Cardiac muscle cell (in vitro differentiated cells and primary cell): Measurements from ENCODE around the gene TICAM2. TPM values are rescaled to one million over a fixed set of nuclear protein-coding genes. Genes with fewer than 3 reads are reported as not detected.
A peak's percentile ranks its signal among the peaks of the same experiment; 100 is the strongest.

Experiments used
- DNase-seq, 2 donors: peaks; one replicate each; pipeline versions ENCODE4 v3.0.0 to v3.0.0-alpha.2; 2010 to 2017; ENCODE audit warnings: low read depth in 1 of 2, low spot score in 1 of 2
- H3K27ac ChIP-seq: fragments of 200-600 bp; sonication (generic); 2 replicates; pipeline ENCODE4 v1.5.1; 2016
- H3K27me3 ChIP-seq: fragments of 200-600 bp; sonication (generic); 2 replicates; pipeline ENCODE4 v1.6.0; 2016; ENCODE audit warnings: control low read depth
- H3K36me3 ChIP-seq: fragments of 200-600 bp; sonication (generic); 2 replicates; pipeline ENCODE4 v1.5.1; 2016; ENCODE audit warnings: control low read depth
- H3K4me1 ChIP-seq: fragments of 200-600 bp; sonication (generic); 2 replicates; pipeline ENCODE4 v1.8.1; 2017; ENCODE audit warnings: low read depth, mild to moderate bottlenecking, mixed run types
- H3K4me3 ChIP-seq: fragments of 200-600 bp; sonication (generic); 2 replicates; pipeline ENCODE4 v1.5.1; 2016; ENCODE audit warnings: mild to moderate bottlenecking
- H3K9me3 ChIP-seq: fragments of 200-600 bp; sonication (generic); 2 replicates; pipeline ENCODE4 v1.5.1; 2017; ENCODE audit warnings: low read depth, mild to moderate bottlenecking, control low read depth
- CTCF ChIP-seq: IDR thresholded peaks from 2 replicates; pipeline ENCODE4 v1.5.1; 2012; ENCODE audit warnings: low read depth, mild to moderate bottlenecking, low read length
- polyA plus RNA-seq: library from polyadenylated mRNA; unstranded; fragments of >200 nt; fragmentation: Nextera tagmentation; extraction: Ambion mirVana; gene quantifications from 2 replicates; pipeline ENCODE4 v1.2.1, GENCODE V29; 2016
- total RNA-seq: library from RNA; depleted of rRNA; stranded (reverse); fragments of >200 nt; gene quantifications from 2 replicates; pipeline ENCODE4 v1.2.3, GENCODE V29; 2016

Gene TICAM2
- total and polyA plus RNA-seq, 2 experiments from 2014 or later = 0.22 to 0.63 TPM

DNA sequence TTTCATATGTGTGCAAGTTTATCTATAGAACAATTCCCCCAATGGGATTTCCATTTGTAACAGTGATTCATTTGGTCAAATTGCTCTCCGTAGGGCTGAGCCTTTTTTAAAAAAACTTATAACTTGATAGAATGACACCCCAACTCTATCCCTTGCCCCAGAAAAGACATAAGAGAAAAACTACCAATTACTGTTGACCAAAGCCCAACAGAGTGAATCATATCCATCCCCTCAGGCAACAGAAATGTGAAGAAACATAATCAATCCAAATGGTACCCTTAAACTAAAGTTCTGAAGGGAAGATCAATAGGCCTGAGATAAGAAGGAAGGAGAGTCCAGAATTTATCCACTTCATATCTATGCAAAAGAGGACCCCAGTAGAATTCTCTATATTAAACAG is 17.8 kb downstream of the TICAM2 start:
- no peaks in the 10 kb centered on the region for H3K27me3 ChIP-seq
- H3K9me3 ChIP-seq = no peaks in the 10 kb centered on the region
- H3K36me3 ChIP-seq = no peaks in the 10 kb centered on the region
- no peak overlapping the region for H3K27ac ChIP-seq
- H3K4me3 ChIP-seq = no peak overlapping the region
- no peak for TF ChIP-seq CTCF
- no peak for DNase-seq
- peaks cover 15% of the 10 kb centered on the region for H3K4me1 ChIP-seq

DNA sequence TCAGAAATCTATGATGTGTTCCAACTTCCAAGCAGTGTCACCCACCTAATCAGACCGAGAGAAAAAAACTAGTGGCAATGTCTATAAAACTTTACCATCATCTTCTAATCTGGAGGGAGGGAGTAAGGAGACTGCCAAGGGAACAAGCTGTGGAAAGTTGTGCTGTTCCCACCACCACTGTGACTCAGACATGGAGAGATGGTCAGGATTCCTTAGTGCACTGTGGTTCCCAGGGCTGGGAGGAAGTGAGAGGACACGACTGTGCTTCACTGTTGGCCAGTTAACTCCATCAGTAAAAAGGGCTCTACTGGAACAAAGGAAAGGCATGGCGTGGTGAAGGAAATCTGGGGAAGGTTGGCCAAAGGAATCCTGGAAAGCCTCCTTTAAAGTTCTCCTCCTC is 18.8 kb downstream of the TICAM2 start:
- TF ChIP-seq CTCF = no peak
- DNase-seq = peak in 1 of 2 donors; percentile 91
- H3K27ac ChIP-seq = no peak overlapping the region

GRCh38 chr5:115580941-115581340 is 21.3 kb downstream of the TICAM2 start:
- no peak overlapping the region for H3K4me3 ChIP-seq
- no peak for TF ChIP-seq CTCF
- no peaks in the 10 kb centered on the region for H3K9me3 ChIP-seq
- no peaks in the 10 kb centered on the region for H3K4me1 ChIP-seq
- DNase-seq = no peak
- H3K36me3 ChIP-seq = no peaks in the 10 kb centered on the region
- H3K27me3 ChIP-seq = no peaks in the 10 kb centered on the region
- H3K27ac ChIP-seq = no peak overlapping the region

More for the DNA sequence above, 18.8 kb downstream of the TICAM2 start:
- no peaks in the 10 kb centered on the region for H3K27me3 ChIP-seq
- H3K4me3 ChIP-seq = no peak overlapping the region
- H3K9me3 ChIP-seq = no peaks in the 10 kb centered on the region
- peaks cover 5% of the 10 kb centered on the region for H3K4me1 ChIP-seq
- no peaks in the 10 kb centered on the region for H3K36me3 ChIP-seq

- no peaks in the 10 kb centered on the region for H3K9me3 ChIP-seq
- H3K4me3 ChIP-seq = no peak overlapping the region
- no peak overlapping the region for H3K27ac ChIP-seq
- H3K4me1 ChIP-seq = no peaks in the 10 kb centered on the region
- no peaks in the 10 kb centered on the region for H3K36me3 ChIP-seq
- no peak for TF ChIP-seq CTCF
- no peaks in the 10 kb centered on the region for H3K27me3 ChIP-seq
- DNase-seq = no peak
Measured at GRCh38 chr5:115579747-115580173, 22.5 kb downstream of the TICAM2 start.

DNA sequence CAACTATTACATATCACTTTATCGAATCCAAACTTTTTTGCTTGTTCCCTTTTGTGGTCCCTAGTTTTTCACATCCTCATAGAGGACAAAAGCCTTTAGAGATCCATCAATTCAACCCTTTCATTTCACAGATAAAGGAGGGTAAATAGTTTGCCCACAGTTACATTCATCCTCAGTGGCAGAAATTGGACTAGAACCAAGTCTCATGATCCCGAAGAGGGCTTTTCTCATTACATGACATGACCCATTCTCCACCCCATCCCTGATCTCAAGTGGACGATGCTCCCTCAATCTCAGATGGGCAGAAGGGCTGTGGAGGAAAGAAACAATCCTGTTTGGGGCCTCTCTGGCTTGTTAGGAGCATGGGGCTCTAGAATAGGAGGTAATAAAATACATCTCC is 23.1 kb downstream of the TICAM2 start:
- Histone ChIP-seq H3K9me3 (no peaks in the 10 kb centered on the region), H3K27ac (no peak overlapping the region), H3K4me3 (no peak overlapping the region), H3K27me3 (no peaks in the 10 kb centered on the region), H3K36me3 (no peaks in the 10 kb centered on the region), H3K4me1 (peaks cover 2% of the 10 kb centered on the region)
- no peak for DNase-seq
- TF ChIP-seq CTCF = no peak

DNA sequence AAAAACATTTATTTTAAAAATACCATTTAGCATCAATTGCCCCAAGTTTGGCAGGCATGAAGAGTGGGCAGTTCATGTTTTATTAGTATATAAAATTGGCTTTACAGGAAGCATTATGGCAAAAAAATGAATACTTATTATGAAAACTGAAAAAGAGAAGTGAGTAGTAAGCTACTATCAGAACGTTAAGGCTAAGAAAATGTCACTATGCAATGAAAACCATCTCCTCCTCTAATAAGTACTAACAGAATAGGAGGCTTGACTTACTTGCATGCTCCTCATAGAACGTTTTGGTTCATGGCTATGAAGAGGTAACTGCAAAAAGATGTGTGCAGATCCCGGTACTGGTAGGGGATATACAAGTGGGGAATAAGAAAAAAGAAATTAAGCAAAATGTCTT is 23.6 kb downstream of the TICAM2 start:
- no peak for DNase-seq
- H3K27ac ChIP-seq = no peak overlapping the region
- no peaks in the 10 kb centered on the region for H3K27me3 ChIP-seq
- no peak overlapping the region for H3K4me3 ChIP-seq
- TF ChIP-seq CTCF = no peak
- peaks cover 5% of the 10 kb centered on the region for H3K4me1 ChIP-seq
- H3K9me3 ChIP-seq = no peaks in the 10 kb centered on the region
- H3K36me3 ChIP-seq = no peaks in the 10 kb centered on the region
